ENCODE measurements around the gene CDAN1.
"Not testable (repeated sequence)": the region's sequence is repeated elsewhere in the genome, so short reads cannot be mapped to it uniquely, and the experiment has no call there.

CDAN1 gene

GRCh38 chr15:42710662-42711061, 26.3 kb downstream of the CDAN1 start:
- no peak for DNase-seq (ENCODE audit: low spot score)

DNA sequence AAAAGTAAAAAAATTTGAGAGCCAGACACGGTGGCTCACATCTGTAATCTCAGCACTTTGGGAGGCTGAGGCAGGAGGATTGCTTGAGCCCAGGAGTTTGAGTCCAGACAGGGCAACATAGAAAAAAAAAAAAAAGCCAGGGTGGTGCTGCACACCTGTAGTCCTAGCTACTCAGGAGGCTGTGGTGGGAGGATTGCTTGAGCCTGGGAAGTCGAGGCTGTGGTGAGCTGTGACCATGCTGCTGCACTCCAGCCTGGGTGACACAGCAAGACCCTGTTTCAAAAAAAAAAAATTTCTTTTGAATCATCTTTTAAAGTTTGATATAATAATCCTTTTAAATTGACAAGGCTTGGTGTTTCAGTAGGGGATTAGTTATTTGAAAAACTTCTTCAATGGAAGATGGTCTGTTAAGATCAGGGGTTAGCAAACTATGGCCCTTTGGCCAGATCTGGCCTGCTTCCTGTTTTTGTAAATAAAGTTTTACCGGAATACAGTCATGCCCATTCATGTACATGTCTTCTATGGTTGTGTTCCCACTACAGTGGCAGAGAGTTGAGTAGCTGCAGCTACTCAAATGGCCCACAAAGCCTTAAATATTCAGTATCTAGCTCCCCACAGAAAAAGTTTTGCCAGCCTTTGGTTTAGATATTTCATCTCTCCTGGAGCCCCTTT, 28.9 kb downstream of the CDAN1 start:
- DNase-seq (ENCODE audit: low spot score): no peak

- DNase-seq (ENCODE audit: low spot score): no peak
Measured at GRCh38 chr15:42707068-42707467, 29.9 kb downstream of the CDAN1 start.

DNA sequence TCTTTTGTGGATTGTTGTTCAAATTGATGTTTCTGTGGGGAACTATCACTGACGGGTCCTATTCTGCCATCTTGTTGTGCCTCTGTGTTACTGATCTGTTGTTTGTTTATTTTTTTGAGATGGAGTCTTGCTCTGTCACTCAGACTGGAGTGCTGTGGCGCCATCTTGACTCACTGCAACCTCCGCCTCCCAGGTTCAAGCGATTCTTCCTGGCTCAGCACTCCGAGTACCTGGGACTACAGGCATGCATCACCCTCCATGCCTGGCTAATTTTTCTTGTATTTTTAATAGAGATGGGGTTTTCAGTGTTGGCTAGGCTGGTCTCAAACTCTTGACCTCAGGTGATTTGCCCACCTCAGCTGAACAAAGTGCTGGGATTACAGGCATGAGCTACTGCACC, 31.6 kb downstream of the CDAN1 start:
- no peak for DNase-seq (ENCODE audit: low spot score)

DNA sequence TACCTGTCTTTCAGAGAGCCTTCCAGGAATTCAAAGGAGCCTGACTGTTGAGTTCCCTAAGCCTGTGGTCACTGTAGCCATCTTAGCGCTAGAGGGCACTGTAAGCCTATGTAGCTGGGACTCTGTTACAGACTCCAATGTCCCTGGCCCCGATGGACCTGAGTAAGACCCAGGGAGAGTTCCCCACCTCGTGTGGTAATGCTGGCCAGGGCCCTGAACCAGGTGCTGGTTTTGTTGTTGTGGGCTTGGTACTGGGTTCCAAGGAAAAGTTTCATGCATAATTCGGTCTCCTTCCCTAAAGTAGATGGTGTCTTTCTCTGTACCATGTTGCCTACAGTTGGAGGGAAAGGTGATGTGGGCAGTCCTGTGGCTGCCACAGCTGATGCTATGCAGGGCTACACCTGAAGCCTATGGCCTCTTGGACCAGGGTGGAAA, 32.4 kb downstream of the CDAN1 start:
- peak; percentile 70 for DNase-seq (ENCODE audit: low spot score)

DNA sequence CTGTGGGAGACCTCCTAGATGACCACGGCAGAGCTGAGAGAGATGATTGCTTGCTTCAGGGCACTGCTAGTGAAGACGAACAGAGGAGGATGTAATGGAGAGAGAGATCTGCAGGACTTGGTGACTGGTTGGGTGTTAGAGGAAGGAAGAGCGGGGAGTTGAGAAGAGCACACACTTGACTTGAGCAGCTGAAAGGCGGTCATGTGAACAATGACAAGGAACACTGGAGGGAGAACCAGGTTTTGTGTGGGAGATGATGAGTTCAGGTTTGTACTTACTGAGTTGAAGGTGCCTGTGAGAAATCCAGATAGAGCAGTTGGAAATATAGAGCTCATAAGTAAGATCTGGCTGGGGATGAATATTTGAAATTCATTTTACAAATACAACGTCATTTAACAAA, 40.3 kb downstream of the CDAN1 start:
- no peak for DNase-seq (ENCODE audit: low spot score)

GRCh38 chr15:42695527-42696071, 41.3 kb downstream of the CDAN1 start:
- DNase-seq (ENCODE audit: low spot score): no peak

DNA sequence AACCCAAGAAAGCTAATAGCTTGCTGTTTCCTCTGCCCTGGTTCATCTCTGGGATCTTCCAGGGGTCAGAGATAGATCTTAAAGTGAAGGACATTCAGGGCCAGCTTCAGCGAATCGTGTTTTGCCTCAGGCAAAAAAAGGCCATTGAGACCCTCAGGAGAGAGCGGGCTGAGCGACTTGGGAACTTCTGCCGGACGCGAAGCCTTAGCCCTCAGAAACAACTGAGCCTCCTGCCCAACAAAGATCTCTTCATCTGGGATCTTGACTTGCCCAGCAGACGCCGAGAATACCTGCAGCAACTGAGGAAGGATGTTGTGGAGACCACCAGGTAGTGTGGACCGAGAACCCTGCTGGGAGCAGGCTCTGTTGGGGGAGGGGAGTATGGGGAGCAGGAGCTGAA, 42.5 kb downstream of the CDAN1 start:
- DNase-seq (ENCODE audit: low spot score): no peak

GRCh38 chr15:42693942-42694341, 43.0 kb downstream of the CDAN1 start:
- DNase-seq (ENCODE audit: low spot score): no peak

DNA sequence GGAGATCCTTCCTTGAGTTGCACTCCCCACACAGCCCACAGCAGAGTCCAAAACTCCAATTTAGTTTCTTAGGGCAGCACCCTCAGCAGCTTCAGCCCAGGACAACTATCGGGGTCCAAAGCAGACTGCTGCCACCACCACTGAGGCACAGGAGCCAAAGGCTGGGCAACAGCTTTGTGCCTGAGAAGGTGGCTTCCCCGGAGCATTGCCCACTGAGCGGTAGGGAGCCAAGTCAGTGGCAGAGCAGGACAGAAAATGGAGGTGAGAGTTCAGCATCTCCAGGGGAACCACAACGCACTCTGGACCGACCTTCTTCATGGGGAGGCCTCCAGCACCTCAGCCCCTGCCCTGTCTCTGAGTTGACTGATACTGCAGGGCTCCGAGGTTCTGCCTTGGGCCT, 43.4 kb downstream of the CDAN1 start:
- no peak for DNase-seq (ENCODE audit: low spot score)

DNA sequence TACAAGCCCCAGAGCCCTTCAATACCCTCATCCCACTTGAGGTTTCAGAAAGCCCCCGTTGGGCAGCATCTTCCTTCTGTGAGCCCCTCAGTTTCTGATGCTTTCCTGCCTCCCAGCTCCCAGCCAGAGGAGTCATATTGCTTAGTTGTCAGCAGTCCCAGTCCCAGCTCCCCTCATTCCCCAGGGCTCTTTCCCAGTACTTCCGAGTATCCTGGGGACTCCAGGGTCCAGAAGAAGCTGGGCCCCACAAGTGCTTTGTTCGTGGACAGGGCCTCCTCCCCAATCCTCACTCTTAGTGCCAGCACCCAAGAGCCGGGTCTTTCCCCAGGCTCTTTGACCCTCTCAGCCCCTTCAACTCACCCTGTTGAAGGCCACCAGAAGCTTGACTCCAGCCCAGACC, 43.9 kb downstream of the CDAN1 start:
- DNase-seq (ENCODE audit: low spot score): no peak

DNA sequence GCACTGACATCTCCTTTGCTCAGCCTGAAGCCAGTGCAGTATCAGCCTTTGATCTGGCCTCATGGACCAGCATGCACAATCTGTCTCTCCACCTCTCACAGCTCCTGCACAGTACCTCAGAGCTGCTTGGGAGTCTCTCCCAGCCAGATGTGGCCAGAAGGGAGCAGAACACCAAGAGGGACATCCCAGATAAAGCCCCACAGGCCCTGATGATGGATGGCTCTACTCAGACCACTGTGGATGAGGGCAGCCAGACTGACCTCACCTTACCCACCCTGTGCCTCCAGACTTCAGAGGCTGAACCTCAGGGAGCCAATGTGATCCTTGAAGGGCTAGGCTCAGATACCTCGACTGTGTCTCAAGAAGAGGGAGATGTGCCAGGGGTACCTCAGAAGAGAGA, 44.4 kb downstream of the CDAN1 start:
- DNase-seq (ENCODE audit: low spot score): no peak

- DNase-seq (ENCODE audit: low spot score): no peak
Measured at GRCh38 chr15:42691770-42692169, 45.2 kb downstream of the CDAN1 start.

DNA sequence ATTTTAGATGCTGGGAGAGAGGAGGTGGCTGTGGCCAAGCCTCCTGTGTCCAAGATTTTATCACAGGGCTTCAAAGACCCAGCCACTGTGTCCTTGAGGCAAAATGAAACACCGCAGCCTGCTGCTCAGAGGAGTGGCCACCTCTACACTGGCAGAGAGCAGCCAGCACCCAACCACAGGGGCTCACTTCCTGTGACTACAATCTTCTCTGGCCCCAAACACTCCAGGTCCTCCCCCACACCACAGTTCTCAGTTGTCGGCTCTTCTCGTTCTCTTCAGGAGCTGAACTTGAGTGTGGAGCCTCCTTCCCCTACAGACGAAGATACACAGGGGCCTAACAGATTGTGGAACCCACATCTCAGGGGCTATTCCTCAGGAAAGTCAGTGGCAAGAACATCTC, 45.6 kb downstream of the CDAN1 start:
- no peak for DNase-seq (ENCODE audit: low spot score)

DNA sequence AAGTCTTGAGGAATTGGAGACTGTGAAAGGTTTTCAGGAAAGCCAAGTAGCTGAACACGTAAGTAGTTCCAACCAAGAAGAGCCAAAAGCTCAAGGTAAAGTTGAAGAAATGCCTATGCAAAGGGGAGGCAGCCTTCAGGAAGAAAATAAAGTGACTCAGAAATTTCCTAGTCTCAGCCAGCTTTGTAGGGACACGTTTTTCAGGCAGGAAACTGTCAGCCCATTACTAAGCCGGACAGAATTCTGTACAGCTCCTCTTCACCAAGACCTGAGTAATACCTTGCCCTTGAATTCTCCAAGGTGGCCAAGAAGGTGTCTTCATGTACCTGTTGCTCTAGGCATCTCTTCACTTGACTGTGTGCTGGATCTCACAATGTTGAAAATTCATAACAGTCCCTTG, 48.6 kb downstream of the CDAN1 start:
- no peak for DNase-seq (ENCODE audit: low spot score)

DNA sequence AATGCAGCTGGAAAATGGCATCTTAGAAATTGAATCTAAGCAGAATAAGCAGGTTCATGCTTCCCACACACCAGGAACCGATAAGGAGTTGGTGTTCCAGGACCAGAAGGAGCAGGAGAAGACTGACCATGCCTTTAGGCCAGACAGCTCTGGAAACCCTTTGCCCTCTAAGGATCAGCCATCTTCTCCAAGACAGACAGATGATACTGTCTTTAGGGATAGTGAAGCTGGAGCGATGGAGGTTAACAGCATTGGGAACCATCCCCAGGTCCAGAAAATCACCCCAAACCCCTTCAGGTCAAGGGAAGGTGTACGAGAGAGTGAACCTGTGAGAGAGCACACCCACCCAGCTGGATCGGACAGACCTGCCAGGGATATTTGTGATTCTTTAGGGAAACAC, 49.2 kb downstream of the CDAN1 start:
- DNase-seq (ENCODE audit: low spot score): no peak

- no peak for DNase-seq (ENCODE audit: low spot score)
Measured at GRCh38 chr15:42686281-42686680, 50.6 kb downstream of the CDAN1 start.

DNA sequence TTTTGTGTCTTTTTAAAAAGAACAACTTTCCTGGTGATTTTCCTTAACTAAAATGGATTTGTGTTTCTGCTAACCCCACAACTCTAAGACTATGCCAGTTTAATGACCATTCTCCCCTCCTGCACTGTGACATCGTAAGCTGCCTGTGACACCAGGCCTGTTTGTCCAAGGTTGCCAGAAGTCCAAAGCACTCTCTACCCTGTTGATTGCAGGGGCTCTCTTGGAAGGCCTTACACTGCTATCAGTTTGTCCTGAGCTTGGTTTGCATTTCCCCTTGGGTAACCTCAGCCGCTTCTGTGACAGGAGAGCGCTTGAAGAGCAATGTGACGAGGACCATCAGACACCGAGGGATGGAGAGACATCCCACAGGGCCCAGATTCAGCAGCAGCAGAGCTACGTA, 55.8 kb downstream of the CDAN1 start:
- no peak for DNase-seq (ENCODE audit: low spot score)

- not testable (repeated sequence) for DNase-seq (ENCODE audit: low spot score)
Measured at GRCh38 chr15:42680142-42680482, 56.8 kb downstream of the CDAN1 start.

GRCh38 chr15:42679285-42680141, 57.4 kb downstream of the CDAN1 start:
- DNase-seq (ENCODE audit: low spot score): no peak

DNA sequence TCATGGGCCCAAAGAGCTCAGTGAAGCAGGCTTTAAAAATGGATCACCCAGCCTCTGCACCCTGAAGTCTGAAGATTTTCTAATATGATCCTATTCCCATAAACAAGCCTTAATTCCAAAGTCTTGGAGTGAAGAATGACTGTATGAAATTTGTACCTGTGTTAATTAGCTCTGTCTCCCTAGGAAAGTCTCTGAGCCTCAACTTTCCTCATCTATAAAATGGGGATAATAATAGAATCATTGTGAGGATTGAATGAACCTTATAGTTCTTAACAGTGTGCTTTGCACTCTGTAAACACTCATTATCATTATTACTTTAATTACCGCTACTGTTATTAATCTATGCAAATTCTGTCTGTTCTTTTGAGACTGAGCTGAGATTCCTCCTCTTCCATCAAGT, 61.9 kb downstream of the CDAN1 start:
- no peak for DNase-seq (ENCODE audit: low spot score)

GRCh38 chr15:42674472-42674871, 62.5 kb downstream of the CDAN1 start:
- no peak for DNase-seq (ENCODE audit: low spot score)

Measured in NAMALWA (cell line).